OCI-LY7 (cell line): ENCODE data around the gene CUX1. TPM values are rescaled to one million over a fixed set of nuclear protein-coding genes. Genes with fewer than 3 reads are reported as not detected.
A peak's percentile ranks its signal among the peaks of the same experiment; 100 is the strongest.

Source experiments
- BruUV-seq: library from RNA; stranded (reverse); fragments of 400-500 nt; replicated peaks from 2 replicates; lab custom pipeline; 2021; lab: Mats Ljungman, UMichigan
- CTCF ChIA-PET: fragments of 300-600 bp; sonication (Branson Sonifier 250); formaldehyde crosslinking; loops from one replicate; lab custom pipeline; 2022; ENCODE audit warnings: antibody characterized with exemption; ENCODE audit not compliant: unreplicated experiment; lab: Charles Lee
- POLR2A ChIA-PET: fragments of 300-600 bp; sonication (Branson Sonifier 250); formaldehyde crosslinking; loops from one replicate; lab custom pipeline; 2022; ENCODE audit warnings: antibody characterized with exemption; lab: Charles Lee
- DNase-seq: peaks from one replicate; pipeline ENCODE4 v3.0.0-alpha.2; 2015; ENCODE audit warnings: low spot score
- H2AFZ ChIP-seq: fragments of 200-600 bp; sonication (generic), shearing (Covaris generic); 2 replicates; pipeline ENCODE4 v1.6.1; 2014; ENCODE audit warnings: mild to moderate bottlenecking, antibody characterized with exemption, low read length, moderate library complexity
- H3K27ac ChIP-seq: fragments of 200-600 bp; sonication (generic); 2 replicates; pipeline ENCODE4 v1.5.1; 2014; ENCODE audit warnings: mixed run types, low read depth, mild to moderate bottlenecking, moderate library complexity, low read length, inconsistent platforms; ENCODE audit not compliant: poor library complexity, severe bottlenecking
- H3K36me3 ChIP-seq: fragments of 200-600 bp; sonication (generic); 2 replicates; pipeline ENCODE4 v1.6.1; 2014; ENCODE audit warnings: mild to moderate bottlenecking, antibody characterized with exemption, low read length, moderate library complexity, mixed read lengths; ENCODE audit not compliant: insufficient read depth
- H3K4me1 ChIP-seq: fragments of 200-600 bp; sonication (generic); 2 replicates; pipeline ENCODE4 v1.5.1; 2014; ENCODE audit warnings: mild to moderate bottlenecking, low read length; ENCODE audit not compliant: insufficient read depth, poor library complexity, severe bottlenecking
- H3K4me2 ChIP-seq: fragments of 200-600 bp; sonication (generic); 2 replicates; pipeline ENCODE4 v1.6.1; 2014; ENCODE audit warnings: mild to moderate bottlenecking, low read length
- H3K4me3 ChIP-seq: fragments of 200-600 bp; sonication (generic); 2 replicates; pipeline ENCODE4 v1.5.1; 2014; ENCODE audit warnings: mild to moderate bottlenecking, low read depth, low read length; ENCODE audit not compliant: poor library complexity, severe bottlenecking
- H3K79me2 ChIP-seq: fragments of 200-600 bp; sonication (generic); 2 replicates; pipeline ENCODE4 v1.6.1; 2016; ENCODE audit warnings: low read depth, mild to moderate bottlenecking, low read length, moderate library complexity, mixed read lengths; ENCODE audit not compliant: insufficient read depth
- H3K9me2 ChIP-seq: fragments of 200-600 bp; sonication (generic); 2 replicates; pipeline ENCODE4 v1.6.1; 2016; ENCODE audit warnings: mild to moderate bottlenecking, low read length, mixed read lengths; ENCODE audit not compliant: insufficient read depth
- H3K9me3 ChIP-seq: fragments of 200-600 bp; sonication (generic); 2 replicates; pipeline ENCODE4 v1.6.1; 2014; ENCODE audit warnings: mild to moderate bottlenecking, mixed run types, low read length, mixed read lengths
- H4K20me1 ChIP-seq: fragments of 200-600 bp; sonication (generic); 2 replicates; pipeline ENCODE4 v1.6.1; 2014; ENCODE audit warnings: mild to moderate bottlenecking, antibody characterized with exemption, low read length, moderate library complexity, mixed read lengths; ENCODE audit not compliant: insufficient read depth
- CTCF ChIP-seq: fragments of 200-600 bp; sonication (generic); conservative IDR thresholded peaks from 2 replicates; pipeline ENCODE4 v1.5.1; 2014; ENCODE audit warnings: mild to moderate bottlenecking, antibody characterized with exemption, low read length, moderate library complexity, mixed read lengths
- EZH2phosphoT487 ChIP-seq: fragments of 200-600 bp; sonication (generic); IDR thresholded peaks from 2 replicates; pipeline ENCODE4 v1.6.1; 2018; ENCODE audit warnings: low read depth, borderline replicate concordance, mild to moderate bottlenecking, mixed run types, antibody characterized with exemption, low read length, moderate library complexity, mixed read lengths
- intact Hi-C: fragments of 100-400 bp; cut with micrococcal nuclease; formaldehyde crosslinking; loops from one replicate; pipeline ENCODE4 v1.10.0; 2022; ENCODE audit not compliant: unreplicated experiment
- total RNA-seq, 2 experiments: library from RNA; depleted of rRNA in 1 of 2; stranded (reverse); fragments of >200 nt in 1 of 2; shearing (Covaris generic) in 1 of 2; gene quantifications; 2 replicates each; pipeline ENCODE4 v1.2.3, GENCODE V29; 2014 to 2022

Gene CUX1
- total RNA-seq, 2 experiments from 2014 or later, result 143 to 199 TPM

GRCh38 chr7:102284891-102285539 lies 467.6 kb downstream of the CUX1 start:
- intact Hi-C loops, result loop anchor here (5.0 kb wide), 3 partner anchors 37 to 182 kb away; no protein-coding TSS in a partner anchor
- no peak overlapping the region for H2AFZ ChIP-seq
- no peaks in the 10 kb centered on the region for H3K9me2 ChIP-seq
- peaks cover 60% of the 10 kb centered on the region for H3K4me1 ChIP-seq
- H3K9me3 ChIP-seq, result no peaks in the 10 kb centered on the region
- H3K4me3 ChIP-seq, result peak overlapping the region; percentile 77
- peak; percentile 44 for DNase-seq
- ChIA-PET POLR2A (interaction anchor here (0.6 to 0.9 kb wide), 2 partner anchors 22 to 91 kb away, joined by 3 to 6 read pairs; no protein-coding TSS in a partner anchor), CTCF (no interaction called here)
- H4K20me1 ChIP-seq, result no peaks in the 10 kb centered on the region
- H3K79me2 ChIP-seq, result peaks cover 30% of the 10 kb centered on the region
- H3K36me3 ChIP-seq, result peaks cover 14% of the 10 kb centered on the region
- no peak for TF ChIP-seq CTCF
- TF ChIP-seq EZH2phosphoT487, result no peak
- peak overlapping the region; percentile 65 for H3K27ac ChIP-seq
- H3K4me2 ChIP-seq, result peak overlapping the region; percentile 95
- no TSS peak for BruUV-seq

- no TSS peak for BruUV-seq
- H3K79me2 ChIP-seq, result peaks cover 34% of the 10 kb centered on the region
- ChIA-PET CTCF (no interaction called here), POLR2A (interaction anchor here (0.9 to 11.9 kb wide), 2 partner anchors 19 to 21 kb away, joined by 6 to 154 read pairs; no protein-coding TSS in a partner anchor)
- no peak for TF ChIP-seq EZH2phosphoT487
- no peak for TF ChIP-seq CTCF
- intact Hi-C loops, result loop anchor here (5.0 kb wide), 3 partner anchors 37 to 182 kb away; no protein-coding TSS in a partner anchor
- H3K27ac ChIP-seq, result peak overlapping the region; percentile 65
- DNase-seq, result no peak
- H2AFZ ChIP-seq, result 0 out of 2 replicates have a peak overlapping the region, but pooled peaks have one; percentile 32
- peak overlapping the region; percentile 95 for H3K4me2 ChIP-seq
- peaks cover 59% of the 10 kb centered on the region for H3K4me1 ChIP-seq
- peaks cover 17% of the 10 kb centered on the region for H3K36me3 ChIP-seq
- H3K9me2 ChIP-seq, result no peaks in the 10 kb centered on the region
- H4K20me1 ChIP-seq, result no peaks in the 10 kb centered on the region
- H3K4me3 ChIP-seq, result peak overlapping the region; percentile 77
- no peaks in the 10 kb centered on the region for H3K9me3 ChIP-seq
Measured at GRCh38 chr7:102285540-102286236, 468.3 kb downstream of the CUX1 start.
